ENCODE results near the gene PPBP.

The PPBP gene

GRCh38 chr4:74015126-74015780 lies 27.3 kb upstream of the PPBP start:
- H3K27me3 ChIP-seq (ENCODE audit: control insufficient read depth in 1 of 2, insufficient read depth in 2 of 2, low read length in 2 of 2): no peaks in the 10 kb centered on the region
- no peak overlapping the region for H3K27ac ChIP-seq (ENCODE audit: low read depth, low read length)
- H3K4me1 ChIP-seq (ENCODE audit: insufficient read depth, low read length): no peaks in the 10 kb centered on the region
- H3K4me3 ChIP-seq (ENCODE audit: low read depth in 1 of 2, low read length in 2 of 2): no peak overlapping the region
- no peaks in the 10 kb centered on the region for H3K36me3 ChIP-seq (ENCODE audit: insufficient read depth, low read length)
- H3K9ac ChIP-seq (ENCODE audit: low read length): no peak overlapping the region
- H3K9me3 ChIP-seq (ENCODE audit: low read length): no peaks in the 10 kb centered on the region

GRCh38 chr4:74014332-74014731 lies 26.3 kb upstream of the PPBP start:
- Histone ChIP-seq H3K27me3 (ENCODE audit: control insufficient read depth in 1 of 2, insufficient read depth in 2 of 2, low read length in 2 of 2) (no peaks in the 10 kb centered on the region), H3K4me3 (ENCODE audit: low read depth in 1 of 2, low read length in 2 of 2) (no peak overlapping the region), H3K36me3 (ENCODE audit: insufficient read depth, low read length) (no peaks in the 10 kb centered on the region), H3K4me1 (ENCODE audit: insufficient read depth, low read length) (no peaks in the 10 kb centered on the region), H3K27ac (ENCODE audit: low read depth, low read length) (no peak overlapping the region), H3K9me3 (ENCODE audit: low read length) (no peaks in the 10 kb centered on the region), H3K9ac (ENCODE audit: low read length) (no peak overlapping the region)

- H3K4me1 ChIP-seq (ENCODE audit: insufficient read depth, low read length): no peaks in the 10 kb centered on the region
- no peaks in the 10 kb centered on the region for H3K9me3 ChIP-seq (ENCODE audit: low read length)
- H3K9ac ChIP-seq (ENCODE audit: low read length): no peak overlapping the region
- no peak overlapping the region for H3K27ac ChIP-seq (ENCODE audit: low read depth, low read length)
- no peak overlapping the region for H3K4me3 ChIP-seq (ENCODE audit: low read depth in 1 of 2, low read length in 2 of 2)
- H3K36me3 ChIP-seq (ENCODE audit: insufficient read depth, low read length): no peaks in the 10 kb centered on the region
- H3K27me3 ChIP-seq (ENCODE audit: control insufficient read depth in 1 of 2, insufficient read depth in 2 of 2, low read length in 2 of 2): no peaks in the 10 kb centered on the region
Measured at GRCh38 chr4:74013264-74013663, 25.3 kb upstream of the PPBP start.

GRCh38 chr4:74012130-74012529 lies 24.1 kb upstream of the PPBP start:
- no peak overlapping the region for H3K9ac ChIP-seq (ENCODE audit: low read length)
- H3K9me3 ChIP-seq (ENCODE audit: low read length): no peaks in the 10 kb centered on the region
- H3K27ac ChIP-seq (ENCODE audit: low read depth, low read length): no peak overlapping the region
- H3K36me3 ChIP-seq (ENCODE audit: insufficient read depth, low read length): no peaks in the 10 kb centered on the region
- no peaks in the 10 kb centered on the region for H3K27me3 ChIP-seq (ENCODE audit: control insufficient read depth in 1 of 2, insufficient read depth in 2 of 2, low read length in 2 of 2)
- no peaks in the 10 kb centered on the region for H3K4me1 ChIP-seq (ENCODE audit: insufficient read depth, low read length)
- H3K4me3 ChIP-seq (ENCODE audit: low read depth in 1 of 2, low read length in 2 of 2): no peak overlapping the region

- Histone ChIP-seq H3K9me3 (ENCODE audit: low read length) (no peaks in the 10 kb centered on the region), H3K27me3 (ENCODE audit: control insufficient read depth in 1 of 2, insufficient read depth in 2 of 2, low read length in 2 of 2) (no peaks in the 10 kb centered on the region), H3K4me3 (ENCODE audit: low read depth in 1 of 2, low read length in 2 of 2) (no peak overlapping the region), H3K9ac (ENCODE audit: low read length) (no peak overlapping the region), H3K4me1 (ENCODE audit: insufficient read depth, low read length) (no peaks in the 10 kb centered on the region), H3K36me3 (ENCODE audit: insufficient read depth, low read length) (no peaks in the 10 kb centered on the region), H3K27ac (ENCODE audit: low read depth, low read length) (no peak overlapping the region)
Measured at GRCh38 chr4:74009307-74009706, 21.3 kb upstream of the PPBP start.

GRCh38 chr4:74006009-74006476 lies 18.1 kb upstream of the PPBP start:
- H3K4me1 ChIP-seq (ENCODE audit: insufficient read depth, low read length): no peaks in the 10 kb centered on the region
- H3K36me3 ChIP-seq (ENCODE audit: insufficient read depth, low read length): no peaks in the 10 kb centered on the region
- H3K4me3 ChIP-seq (ENCODE audit: low read depth in 1 of 2, low read length in 2 of 2): no peak overlapping the region
- H3K27ac ChIP-seq (ENCODE audit: low read depth, low read length): no peak overlapping the region
- no peaks in the 10 kb centered on the region for H3K27me3 ChIP-seq (ENCODE audit: control insufficient read depth in 1 of 2, insufficient read depth in 2 of 2, low read length in 2 of 2)
- no peaks in the 10 kb centered on the region for H3K9me3 ChIP-seq (ENCODE audit: low read length)
- H3K9ac ChIP-seq (ENCODE audit: low read length): no peak overlapping the region

- no peak overlapping the region for H3K27ac ChIP-seq (ENCODE audit: low read depth, low read length)
Measured at GRCh38 chr4:74005528-74005927, 17.5 kb upstream of the PPBP start.

GRCh38 chr4:74004668-74005067 lies 16.7 kb upstream of the PPBP start:
- H3K9ac ChIP-seq (ENCODE audit: low read length): no peak overlapping the region

More at GRCh38 chr4:74005528-74005927, 17.5 kb upstream of the PPBP start:
- Histone ChIP-seq H3K36me3 (ENCODE audit: insufficient read depth, low read length) (no peaks in the 10 kb centered on the region), H3K4me1 (ENCODE audit: insufficient read depth, low read length) (no peaks in the 10 kb centered on the region), H3K4me3 (ENCODE audit: low read depth in 1 of 2, low read length in 2 of 2) (no peak overlapping the region), H3K9me3 (ENCODE audit: low read length) (no peaks in the 10 kb centered on the region), H3K27me3 (ENCODE audit: control insufficient read depth in 1 of 2, insufficient read depth in 2 of 2, low read length in 2 of 2) (no peaks in the 10 kb centered on the region), H3K9ac (ENCODE audit: low read length) (no peak overlapping the region)

GRCh38 chr4:74000301-74000700 lies 12.3 kb upstream of the PPBP start:
- Histone ChIP-seq H3K36me3 (ENCODE audit: insufficient read depth, low read length) (no peaks in the 10 kb centered on the region), H3K27me3 (ENCODE audit: control insufficient read depth in 1 of 2, insufficient read depth in 2 of 2, low read length in 2 of 2) (peaks cover 0 to 5% of the 10 kb centered on the region in 2 donors), H3K4me1 (ENCODE audit: insufficient read depth, low read length) (no peaks in the 10 kb centered on the region), H3K9me3 (ENCODE audit: low read length) (no peaks in the 10 kb centered on the region), H3K27ac (ENCODE audit: low read depth, low read length) (no peak overlapping the region), H3K9ac (ENCODE audit: low read length) (no peak overlapping the region), H3K4me3 (ENCODE audit: low read depth in 1 of 2, low read length in 2 of 2) (no peak overlapping the region)

More at GRCh38 chr4:74004668-74005067, 16.7 kb upstream of the PPBP start:
- Histone ChIP-seq H3K27me3 (ENCODE audit: control insufficient read depth in 1 of 2, insufficient read depth in 2 of 2, low read length in 2 of 2) (no peaks in the 10 kb centered on the region), H3K36me3 (ENCODE audit: insufficient read depth, low read length) (no peaks in the 10 kb centered on the region), H3K4me1 (ENCODE audit: insufficient read depth, low read length) (no peaks in the 10 kb centered on the region), H3K9me3 (ENCODE audit: low read length) (no peaks in the 10 kb centered on the region), H3K4me3 (ENCODE audit: low read depth in 1 of 2, low read length in 2 of 2) (no peak overlapping the region), H3K27ac (ENCODE audit: low read depth, low read length) (no peak overlapping the region)

- peaks cover 0 to 5% of the 10 kb centered on the region in 2 donors for H3K27me3 ChIP-seq (ENCODE audit: control insufficient read depth in 1 of 2, insufficient read depth in 2 of 2, low read length in 2 of 2)
- no peaks in the 10 kb centered on the region for H3K36me3 ChIP-seq (ENCODE audit: insufficient read depth, low read length)
- no peak within 1 kb of the TSS for H3K4me3 ChIP-seq (ENCODE audit: low read depth in 1 of 2, low read length in 2 of 2)
- H3K9ac ChIP-seq (ENCODE audit: low read length): no peak within 1 kb of the TSS
- H3K4me1 ChIP-seq (ENCODE audit: insufficient read depth, low read length): no peaks in the 10 kb centered on the region
- no peaks in the 10 kb centered on the region for H3K9me3 ChIP-seq (ENCODE audit: low read length)
- H3K27ac ChIP-seq (ENCODE audit: low read depth, low read length): no peak within 1 kb of the TSS
Measured at GRCh38 chr4:73998040-73999011, 10.3 kb upstream of the PPBP start, which contains the start of gene CXCL5. TSS of gene CXCL5 (minus strand) at chr4:73998677. CDS start at chr4:73998581, 96 bp downstream.

- H3K9me3 ChIP-seq (ENCODE audit: low read length): no peaks in the 10 kb centered on the region
- no peak overlapping the region for H3K4me3 ChIP-seq (ENCODE audit: low read depth in 1 of 2, low read length in 2 of 2)
- no peak overlapping the region for H3K27ac ChIP-seq (ENCODE audit: low read depth, low read length)
- no peak overlapping the region for H3K9ac ChIP-seq (ENCODE audit: low read length)
- H3K36me3 ChIP-seq (ENCODE audit: insufficient read depth, low read length): no peaks in the 10 kb centered on the region
- no peaks in the 10 kb centered on the region for H3K27me3 ChIP-seq (ENCODE audit: control insufficient read depth in 1 of 2, insufficient read depth in 2 of 2, low read length in 2 of 2)
- H3K4me1 ChIP-seq (ENCODE audit: insufficient read depth, low read length): no peaks in the 10 kb centered on the region
Measured at GRCh38 chr4:73992050-73992449, 4.1 kb upstream of the PPBP start.

All from muscle layer of colon (tissue), 2 donors.